Skeletal muscle satellite cell (primary cell): ENCODE results near the gene DRD2.

Experiments used
- H3K27me3 ChIP-seq: 2 replicates; pipeline ENCODE4 v1.7.0; 2013; ENCODE audit warnings: low read length; ENCODE audit not compliant: control insufficient read depth, insufficient read depth
- H3K36me3 ChIP-seq: 2 replicates; pipeline ENCODE4 v1.7.0; 2013; ENCODE audit warnings: mild to moderate bottlenecking, control low read depth, low read length; ENCODE audit not compliant: insufficient read depth
- H3K4me1 ChIP-seq: 2 replicates; pipeline ENCODE4 v1.7.0; 2013; ENCODE audit warnings: low read length; ENCODE audit not compliant: control insufficient read depth, insufficient read depth
- H3K4me2 ChIP-seq: 2 replicates; pipeline ENCODE4 v1.7.0; 2013; ENCODE audit warnings: mild to moderate bottlenecking, low read length
- H3K4me3 ChIP-seq: 2 replicates; pipeline ENCODE4 v1.7.0; 2013; ENCODE audit warnings: low read length
- H3K9ac ChIP-seq: 2 replicates; pipeline ENCODE4 v1.7.0; 2013; ENCODE audit warnings: mild to moderate bottlenecking, low read depth, low read length, moderate library complexity
- H3K9me3 ChIP-seq: replicated peaks from 2 replicates; pipeline ENCODE4 v1.7.0; 2013; ENCODE audit warnings: mild to moderate bottlenecking, control low read depth, low read length

Gene DRD2

DNA sequence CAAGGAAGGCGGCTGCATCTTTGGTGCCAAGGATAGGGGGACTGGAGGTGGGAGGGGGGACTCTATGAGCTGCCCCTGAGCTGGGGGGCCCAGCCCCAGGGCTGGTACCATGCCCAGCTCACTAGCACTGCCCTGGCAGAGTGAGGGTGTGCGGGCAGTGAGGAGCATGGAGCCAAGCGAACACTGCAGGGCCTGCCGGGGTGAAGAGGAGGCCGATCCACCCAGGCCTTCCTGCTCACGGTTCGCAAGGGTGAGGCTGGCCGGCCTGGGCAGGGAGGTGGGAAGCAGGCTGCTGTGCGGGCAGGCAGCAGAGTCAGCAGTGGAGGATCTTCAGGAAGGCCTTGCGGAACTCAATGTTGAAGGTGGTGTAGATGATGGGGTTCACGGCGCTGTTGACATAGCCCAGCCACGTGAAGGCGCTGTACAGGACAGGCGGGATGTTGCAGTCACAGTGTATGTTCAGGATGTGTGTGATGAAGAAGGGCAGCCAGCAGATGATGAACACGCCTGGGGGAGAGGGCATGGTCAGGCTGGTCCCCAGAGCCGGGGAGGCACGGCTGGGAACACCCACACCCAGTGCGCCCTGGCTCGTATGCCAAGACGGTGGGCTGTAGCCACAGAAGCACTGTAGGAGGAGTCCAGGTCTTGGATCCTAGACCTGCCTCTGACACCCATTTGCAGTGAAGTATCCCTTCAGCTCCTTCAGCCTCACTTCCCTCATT lies 64.6 kb downstream of the DRD2 start:
- no peak overlapping the region for H3K9ac ChIP-seq
- peaks cover 13% of the 10 kb centered on the region for H3K27me3 ChIP-seq
- no peak overlapping the region for H3K4me3 ChIP-seq
- H3K9me3 ChIP-seq = no peaks in the 10 kb centered on the region
- H3K36me3 ChIP-seq = no peaks in the 10 kb centered on the region
- no peak overlapping the region for H3K4me2 ChIP-seq
- no peaks in the 10 kb centered on the region for H3K4me1 ChIP-seq

DNA sequence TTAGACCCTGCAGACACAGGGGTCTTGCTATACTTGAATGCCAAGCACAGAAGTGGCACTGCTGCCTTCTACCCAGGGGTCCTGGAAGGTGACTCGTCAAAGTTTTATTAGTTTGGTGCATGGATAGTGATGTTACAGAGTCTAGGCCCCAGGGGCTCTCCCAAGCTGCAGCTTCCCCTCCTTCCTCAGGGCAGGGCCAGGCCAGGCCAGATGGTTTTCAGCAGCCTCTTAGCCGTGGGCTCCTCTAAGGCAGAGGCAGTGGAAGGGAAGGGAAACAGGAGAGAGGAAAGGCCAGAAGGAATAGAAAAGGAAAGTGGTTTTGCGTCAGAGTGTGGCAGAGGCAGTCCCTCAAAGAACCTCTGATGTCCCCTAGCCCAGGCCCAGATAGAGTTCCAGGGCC lies 65.7 kb downstream of the DRD2 start:
- H3K27me3 ChIP-seq = peaks cover 22% of the 10 kb centered on the region
- no peak overlapping the region for H3K4me3 ChIP-seq
- no peaks in the 10 kb centered on the region for H3K36me3 ChIP-seq

DNA sequence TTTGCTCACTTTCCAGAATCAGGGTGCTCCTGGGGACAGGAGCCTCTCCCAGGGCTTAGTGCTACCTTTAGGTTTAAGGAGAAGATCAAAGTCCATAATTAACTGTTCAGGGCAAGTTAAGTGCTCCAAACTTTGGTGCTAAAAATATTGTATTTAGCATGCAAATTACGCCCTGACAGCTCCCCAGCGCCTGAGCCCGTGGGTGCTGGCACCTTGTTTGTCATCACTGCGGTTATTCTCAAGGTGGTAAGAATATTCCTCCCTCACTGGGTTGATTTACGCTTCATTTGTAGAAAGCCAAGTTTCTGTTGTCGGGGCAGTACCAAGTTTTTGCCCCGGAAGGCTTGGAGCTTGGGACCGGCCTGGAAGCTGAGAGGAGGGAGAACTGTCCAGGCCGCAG lies 66.3 kb downstream of the DRD2 start:
- Histone ChIP-seq H3K4me2 (no peak overlapping the region), H3K4me1 (no peaks in the 10 kb centered on the region), H3K4me3 (no peak overlapping the region), H3K36me3 (no peaks in the 10 kb centered on the region), H3K9ac (no peak overlapping the region), H3K27me3 (peaks cover 29% of the 10 kb centered on the region), H3K9me3 (no peaks in the 10 kb centered on the region)

More for the DNA sequence above, 65.7 kb downstream of the DRD2 start:
- Histone ChIP-seq H3K4me2 (no peak overlapping the region), H3K9me3 (no peaks in the 10 kb centered on the region), H3K4me1 (no peaks in the 10 kb centered on the region), H3K9ac (no peak overlapping the region)

DNA sequence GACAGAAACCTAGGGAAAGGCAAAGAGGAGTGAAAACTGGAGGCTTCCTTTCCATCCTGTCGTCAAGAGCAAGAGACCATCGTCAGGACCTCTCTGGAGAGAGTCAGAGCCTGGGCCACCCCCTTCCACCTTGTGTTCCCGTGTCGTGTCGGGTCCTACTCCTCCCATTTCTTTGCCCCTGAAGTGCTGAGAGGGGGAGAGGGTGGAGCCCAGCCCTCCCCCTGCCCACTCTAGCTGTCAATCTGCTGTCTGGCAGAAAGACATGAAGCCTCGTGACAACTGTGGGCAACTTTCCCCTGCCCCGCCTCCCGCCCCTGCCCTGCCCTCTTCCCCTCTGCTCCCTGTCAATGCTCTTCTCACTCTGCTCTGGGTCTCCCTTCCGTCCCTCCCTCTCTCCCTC lies 67.0 kb downstream of the DRD2 start:
- H3K4me3 ChIP-seq = no peak overlapping the region
- peaks cover 34% of the 10 kb centered on the region for H3K27me3 ChIP-seq
- H3K36me3 ChIP-seq = no peaks in the 10 kb centered on the region
- no peaks in the 10 kb centered on the region for H3K4me1 ChIP-seq
- no peak overlapping the region for H3K4me2 ChIP-seq
- H3K9me3 ChIP-seq = no peaks in the 10 kb centered on the region
- H3K9ac ChIP-seq = no peak overlapping the region

DNA sequence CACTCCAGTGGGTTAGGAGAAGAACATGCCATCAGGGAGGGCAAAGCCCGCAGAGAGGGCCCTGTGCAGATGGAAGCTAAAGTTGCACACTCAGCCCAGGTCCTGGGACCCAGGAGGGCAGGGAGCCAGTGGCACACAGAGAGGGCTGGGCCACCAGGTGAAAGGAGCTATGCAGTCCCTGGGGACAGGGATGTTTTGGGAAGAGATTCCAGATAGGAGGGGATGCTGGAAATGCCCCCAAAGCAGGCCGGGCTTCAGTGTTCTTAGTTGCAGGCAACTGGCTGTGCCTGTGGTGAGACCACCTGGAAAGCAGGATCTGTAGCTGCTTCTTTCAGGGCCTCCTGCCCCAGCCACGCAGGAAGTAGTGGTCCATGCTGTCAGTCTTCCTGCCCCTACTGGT lies 68.0 kb downstream of the DRD2 start:
- H3K4me2 ChIP-seq = no peak overlapping the region

DNA sequence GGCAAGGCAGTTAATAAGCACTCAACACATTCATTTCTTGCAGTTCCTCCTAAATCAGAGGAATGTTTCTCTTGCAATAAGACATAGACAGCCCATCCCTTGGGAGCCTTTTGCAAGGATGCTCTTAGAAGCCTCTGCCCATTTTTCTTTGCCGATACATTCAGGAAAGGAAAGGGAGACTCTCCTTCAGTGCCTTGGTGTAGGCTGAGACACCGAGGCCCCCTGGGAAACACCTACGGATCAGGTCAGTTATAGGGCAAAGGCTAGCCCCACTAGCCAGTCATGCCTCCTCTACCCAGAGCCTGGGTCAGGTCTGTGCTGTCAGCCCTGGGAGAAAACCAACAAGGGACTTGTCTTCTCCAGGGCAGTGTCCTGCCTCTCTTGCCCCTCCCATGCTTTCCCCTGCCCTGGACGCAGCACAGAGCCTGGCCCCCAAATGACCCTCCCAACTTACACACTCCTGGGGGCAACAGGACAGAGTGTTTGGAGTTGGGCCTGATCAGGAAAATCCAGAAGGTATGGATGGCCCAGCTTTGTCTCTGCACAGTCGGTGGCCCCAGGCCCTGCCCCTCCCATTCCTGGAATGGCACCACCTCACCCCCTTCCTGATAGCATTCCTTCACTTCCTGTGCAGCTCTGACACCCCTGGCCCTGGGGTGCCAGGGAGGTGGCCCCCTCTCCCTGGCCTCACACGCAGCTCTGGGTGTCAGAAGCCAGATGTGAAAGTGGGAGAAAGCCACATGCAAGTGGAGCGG lies 69.3 kb downstream of the DRD2 start:
- peaks cover 24% of the 10 kb centered on the region for H3K27me3 ChIP-seq
- peaks cover 3% of the 10 kb centered on the region for H3K4me1 ChIP-seq
- H3K9me3 ChIP-seq = no peaks in the 10 kb centered on the region
- H3K9ac ChIP-seq = no peak overlapping the region
- H3K4me2 ChIP-seq = no peak overlapping the region
- no peaks in the 10 kb centered on the region for H3K36me3 ChIP-seq
- no peak overlapping the region for H3K4me3 ChIP-seq

More for the DNA sequence above, 68.0 kb downstream of the DRD2 start:
- H3K36me3 ChIP-seq = no peaks in the 10 kb centered on the region
- peaks cover 31% of the 10 kb centered on the region for H3K27me3 ChIP-seq
- H3K9me3 ChIP-seq = no peaks in the 10 kb centered on the region
- no peaks in the 10 kb centered on the region for H3K4me1 ChIP-seq
- no peak overlapping the region for H3K4me3 ChIP-seq
- no peak overlapping the region for H3K9ac ChIP-seq

DNA sequence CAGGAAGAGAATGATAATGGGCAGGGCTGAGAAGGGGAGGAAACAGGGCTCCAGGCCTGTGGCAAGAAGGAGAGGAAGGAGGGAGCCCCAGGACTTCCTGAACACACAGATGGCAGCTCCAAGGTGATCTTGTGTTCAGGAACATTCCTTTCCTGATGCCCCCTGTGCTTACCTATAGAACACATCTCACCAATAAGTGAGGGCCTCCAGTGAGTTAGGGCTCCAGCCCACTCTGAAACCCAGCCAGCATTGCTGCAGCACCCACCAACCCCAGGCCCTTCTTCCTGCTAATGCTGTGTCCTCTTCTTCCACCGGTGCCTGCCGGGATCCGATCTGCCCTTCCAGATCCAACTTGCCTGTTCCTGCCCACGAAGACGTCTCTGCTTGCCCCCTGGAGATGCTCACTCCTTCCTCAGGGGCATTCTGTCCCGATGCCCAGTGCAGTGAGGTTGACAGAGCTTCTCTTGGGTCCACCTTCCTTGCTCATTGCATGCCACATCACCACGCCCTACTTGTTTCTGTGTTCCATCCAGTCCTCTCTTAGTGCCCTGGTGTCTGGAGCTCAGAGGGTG lies 70.3 kb downstream of the DRD2 start:
- Histone ChIP-seq H3K4me2 (no peak overlapping the region), H3K4me1 (peaks cover 3% of the 10 kb centered on the region), H3K27me3 (peaks cover 24% of the 10 kb centered on the region), H3K4me3 (no peak overlapping the region), H3K9ac (no peak overlapping the region), H3K36me3 (no peaks in the 10 kb centered on the region), H3K9me3 (no peaks in the 10 kb centered on the region)

DNA sequence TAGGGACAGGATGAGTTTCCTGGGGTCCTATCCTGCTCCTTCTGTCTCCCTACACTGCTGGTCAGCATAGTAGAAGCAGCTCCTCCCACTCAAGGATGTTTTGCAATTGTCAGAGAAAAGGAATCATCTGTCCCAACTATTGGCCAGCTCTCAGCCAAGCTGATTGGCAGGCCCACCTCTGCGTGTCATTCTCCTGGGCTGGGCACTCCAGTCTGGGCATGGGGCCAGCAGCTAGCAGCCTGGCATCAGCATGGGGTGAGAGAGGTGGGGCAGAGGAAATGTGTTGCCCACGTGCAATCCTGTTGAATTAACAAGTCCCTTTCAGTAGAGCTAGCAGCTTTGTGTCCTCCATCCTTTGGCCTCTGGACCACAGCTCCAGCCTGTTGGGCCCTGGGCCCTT lies 73.5 kb downstream of the DRD2 start:
- peaks cover 3% of the 10 kb centered on the region for H3K4me1 ChIP-seq
- peaks cover 24% of the 10 kb centered on the region for H3K27me3 ChIP-seq
- H3K9ac ChIP-seq = no peak overlapping the region
- no peaks in the 10 kb centered on the region for H3K9me3 ChIP-seq
- H3K4me3 ChIP-seq = no peak overlapping the region
- H3K4me2 ChIP-seq = no peak overlapping the region
- H3K36me3 ChIP-seq = no peaks in the 10 kb centered on the region

DNA sequence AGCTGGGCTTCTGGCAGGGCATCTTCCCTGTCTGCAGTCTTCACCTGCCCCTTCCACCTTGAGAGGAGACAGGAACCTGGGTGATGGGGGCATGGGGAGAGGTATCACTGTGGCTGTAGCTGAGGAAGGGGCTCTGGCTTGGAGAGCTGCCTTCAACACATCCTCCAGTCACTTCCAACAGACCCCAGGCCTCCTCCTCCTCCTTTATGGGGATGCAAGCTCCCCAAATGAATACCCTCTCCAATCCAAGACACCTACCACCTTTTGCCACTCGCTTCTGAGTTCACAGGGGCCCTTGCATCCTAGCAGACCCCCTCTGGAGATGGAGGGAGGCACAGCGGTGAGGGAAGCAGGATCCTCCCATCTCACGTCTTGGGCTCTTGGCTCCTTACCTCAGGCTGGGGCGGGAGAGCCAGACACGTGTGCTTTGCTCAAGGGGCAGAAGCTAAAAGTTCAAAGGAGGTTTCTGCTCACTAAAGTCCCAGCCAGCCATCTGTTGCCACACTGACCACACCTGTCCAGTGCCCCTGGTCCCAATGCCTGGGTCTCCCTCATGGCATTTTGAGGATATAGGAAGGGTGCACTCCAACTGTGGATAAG lies 74.5 kb downstream of the DRD2 start:
- Histone ChIP-seq H3K9ac (no peak overlapping the region), H3K27me3 (peaks cover 24% of the 10 kb centered on the region), H3K36me3 (no peaks in the 10 kb centered on the region), H3K4me2 (no peak overlapping the region), H3K9me3 (no peaks in the 10 kb centered on the region), H3K4me3 (no peak overlapping the region), H3K4me1 (peaks cover 3% of the 10 kb centered on the region)

DNA sequence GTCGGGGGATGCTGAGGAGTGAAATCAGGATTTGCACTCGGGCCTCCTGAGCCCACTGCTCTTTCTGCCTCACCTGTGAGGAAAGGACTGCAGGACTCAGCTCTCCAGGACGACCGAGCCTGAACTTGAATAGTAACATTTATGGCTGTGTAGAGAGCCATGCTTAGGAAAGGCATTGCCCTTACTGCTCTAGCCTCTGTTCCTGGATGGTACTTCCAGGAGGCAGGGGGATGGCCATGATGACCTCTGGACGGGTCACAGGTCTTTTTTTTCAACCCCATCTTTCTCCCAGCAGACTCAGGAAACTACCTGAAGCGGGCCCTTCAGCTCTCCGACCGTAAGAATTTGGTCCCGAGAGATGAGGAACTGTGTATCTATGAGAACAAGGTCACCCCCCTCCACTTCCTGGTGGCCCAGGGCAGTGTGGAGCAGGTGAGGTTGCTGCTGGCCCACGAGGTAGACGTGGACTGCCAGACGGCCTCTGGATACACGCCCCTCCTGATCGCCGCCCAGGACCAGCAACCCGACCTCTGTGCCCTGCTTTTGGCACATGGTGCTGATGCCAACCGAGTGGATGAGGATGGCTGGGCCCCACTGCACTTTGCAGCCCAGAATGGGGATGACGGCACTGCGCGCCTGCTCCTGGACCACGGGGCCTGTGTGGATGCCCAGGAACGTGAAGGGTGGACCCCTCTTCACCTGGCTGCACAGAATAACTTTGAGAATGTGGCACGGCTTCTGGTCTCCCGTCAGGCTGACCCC lies 76.3 kb downstream of the DRD2 start:
- Histone ChIP-seq H3K4me1 (peaks cover 3% of the 10 kb centered on the region), H3K27me3 (peaks cover 11% of the 10 kb centered on the region), H3K4me3 (no peak overlapping the region), H3K4me2 (no peak overlapping the region), H3K9me3 (no peaks in the 10 kb centered on the region), H3K36me3 (no peaks in the 10 kb centered on the region), H3K9ac (no peak overlapping the region)

DNA sequence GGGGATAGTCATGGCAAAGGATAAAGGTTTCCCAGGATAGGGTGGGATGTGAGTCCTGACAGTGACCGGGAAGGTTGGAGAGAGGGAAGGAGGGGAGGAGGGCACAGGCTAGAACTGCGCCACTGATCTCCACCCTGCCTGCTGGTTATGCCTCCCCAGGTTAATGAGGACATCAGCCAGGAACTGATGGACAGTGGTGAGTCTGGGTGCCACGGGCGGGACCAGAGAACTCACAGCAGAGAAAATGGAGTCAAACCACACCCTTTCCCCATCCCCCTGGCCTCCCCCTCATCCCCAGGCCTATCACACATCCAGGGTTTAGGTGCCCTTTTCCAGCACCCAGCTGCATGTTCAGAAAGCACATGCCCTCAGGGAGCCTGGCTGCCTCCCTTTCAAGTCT lies 77.4 kb downstream of the DRD2 start:
- H3K4me2 ChIP-seq = no peak overlapping the region
- H3K9ac ChIP-seq = no peak overlapping the region
- peaks cover 11% of the 10 kb centered on the region for H3K27me3 ChIP-seq
- H3K4me3 ChIP-seq = no peak overlapping the region
- H3K36me3 ChIP-seq = no peaks in the 10 kb centered on the region
- peaks cover 3% of the 10 kb centered on the region for H3K4me1 ChIP-seq
- H3K9me3 ChIP-seq = no peaks in the 10 kb centered on the region
